Measurements from ENCODE around the gene PMIS2.
A peak's percentile ranks its signal among the peaks of the same experiment; 100 is the strongest.
"Not testable (repeated sequence)": the region's sequence is repeated elsewhere in the genome, so short reads cannot be mapped to it uniquely, and the experiment has no call there.

The PMIS2 gene

DNA sequence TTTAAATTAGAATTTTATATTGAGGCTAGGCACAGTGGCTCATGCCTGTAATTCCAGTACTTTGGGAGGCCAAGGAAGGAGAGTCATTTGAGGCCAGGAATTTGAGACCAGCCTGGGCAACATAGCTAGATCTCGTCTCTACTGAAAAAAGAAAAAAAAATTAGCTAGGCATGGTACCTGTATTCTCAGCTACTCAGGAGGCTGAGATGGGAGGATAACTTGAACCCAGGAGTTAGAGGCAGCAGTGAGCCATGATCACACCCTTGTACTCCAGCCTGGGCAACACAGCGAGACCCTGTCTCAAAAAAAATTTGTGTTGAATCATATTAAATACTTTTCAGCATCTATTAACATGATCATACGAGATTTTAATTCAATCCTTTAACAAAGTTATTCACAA is 4.9 kb downstream of the PMIS2 start:
- DNase-seq (ENCODE audit: low read depth, low spot score) = no peak

DNA sequence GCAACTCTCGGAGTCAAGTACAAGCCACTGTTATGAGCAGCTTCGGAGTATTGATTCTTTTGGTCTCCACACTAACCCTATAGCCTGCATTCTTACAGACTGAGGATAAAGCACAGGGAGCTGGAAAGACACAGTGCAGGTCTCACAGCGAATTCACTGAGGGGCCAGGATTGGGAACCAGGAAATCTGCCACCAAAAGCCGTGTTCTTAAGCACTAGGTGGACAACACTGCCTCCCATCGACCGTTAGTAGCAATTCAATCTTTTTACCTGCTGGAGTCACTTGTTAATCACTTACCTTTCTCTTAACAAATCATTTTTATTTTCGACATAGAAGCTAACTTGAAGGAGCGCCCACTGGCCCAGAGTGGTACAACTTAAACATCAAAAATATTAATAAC is 6.3 kb downstream of the PMIS2 start:
- peak; percentile 60 for DNase-seq (ENCODE audit: low read depth, low spot score)

DNA sequence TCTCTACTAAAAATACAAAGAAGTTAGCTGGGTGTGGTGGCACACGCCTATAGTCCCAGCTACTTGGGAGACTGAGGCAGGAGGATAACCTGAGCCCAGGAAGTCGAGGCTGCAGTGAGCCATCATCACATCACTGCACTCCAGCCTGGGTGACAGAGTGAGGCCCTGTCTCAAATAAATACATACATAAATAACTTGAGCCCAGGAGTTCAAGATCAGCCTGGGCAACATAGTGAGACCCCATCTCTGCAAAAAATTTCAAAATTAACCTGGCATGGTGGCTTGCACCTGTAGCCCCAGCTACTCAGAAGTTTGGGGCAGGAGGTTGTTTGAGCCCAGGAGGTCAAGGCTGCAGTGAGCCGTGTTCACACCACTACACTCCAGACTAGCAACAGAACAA is 9.1 kb downstream of the PMIS2 start:
- not testable (repeated sequence) for DNase-seq (ENCODE audit: low read depth, low spot score)

DNA sequence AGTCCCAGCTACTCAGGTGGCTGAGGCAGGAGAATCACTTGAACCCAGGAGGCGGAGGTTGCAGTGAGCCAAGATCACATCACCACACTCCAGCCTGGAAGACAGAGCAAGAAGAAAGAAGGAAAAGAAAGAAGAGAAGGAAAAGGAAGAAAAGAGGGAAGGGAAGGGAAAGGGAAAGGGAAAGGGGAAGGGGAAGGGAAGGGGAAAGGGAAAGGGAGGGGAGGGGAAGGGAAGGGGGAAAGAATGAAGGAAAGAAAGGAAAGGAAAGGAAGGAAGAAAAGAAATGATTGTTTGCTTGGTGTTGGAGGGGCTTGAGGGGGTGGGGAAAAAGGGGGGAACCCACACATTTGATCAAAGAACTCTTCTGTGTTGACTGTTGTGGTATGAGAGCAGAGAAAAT is 10.0 kb downstream of the PMIS2 start:
- DNase-seq (ENCODE audit: low read depth, low spot score) = no peak

GRCh38 chr19:35596366-35596999 is 10.5 kb downstream of the PMIS2 start:
- DNase-seq (ENCODE audit: low read depth, low spot score) = peak; percentile 15

DNA sequence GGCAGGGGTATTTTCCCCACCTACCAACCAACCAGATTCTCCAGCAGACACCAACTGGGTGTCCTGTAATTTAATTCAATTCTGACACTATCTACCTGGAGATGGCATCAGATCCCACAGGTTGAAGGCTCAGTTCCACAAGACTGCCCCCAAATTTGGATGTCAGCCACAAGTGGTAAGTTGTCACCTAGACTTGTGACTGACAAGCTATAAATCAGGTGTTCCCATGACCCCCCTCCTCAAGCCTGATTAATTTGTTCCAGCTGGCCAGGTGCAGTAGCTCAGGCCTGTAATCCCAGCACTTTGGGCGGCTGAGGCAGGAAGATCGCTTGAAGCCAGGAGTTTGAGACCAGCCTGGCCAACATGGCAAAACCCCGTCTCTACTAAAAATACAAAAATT is 16.0 kb downstream of the PMIS2 start:
- no peak for DNase-seq (ENCODE audit: low read depth, low spot score)

GRCh38 chr19:35604436-35604835 is 18.5 kb downstream of the PMIS2 start:
- DNase-seq (ENCODE audit: low read depth, low spot score) = not testable (repeated sequence)

- not testable (repeated sequence) for DNase-seq (ENCODE audit: low read depth, low spot score)
These were observed 21.2 kb downstream of the PMIS2 start for GRCh38 chr19:35607170-35607569.

GRCh38 chr19:35607661-35608060 is 21.7 kb downstream of the PMIS2 start:
- DNase-seq (ENCODE audit: low read depth, low spot score) = no peak

DNA sequence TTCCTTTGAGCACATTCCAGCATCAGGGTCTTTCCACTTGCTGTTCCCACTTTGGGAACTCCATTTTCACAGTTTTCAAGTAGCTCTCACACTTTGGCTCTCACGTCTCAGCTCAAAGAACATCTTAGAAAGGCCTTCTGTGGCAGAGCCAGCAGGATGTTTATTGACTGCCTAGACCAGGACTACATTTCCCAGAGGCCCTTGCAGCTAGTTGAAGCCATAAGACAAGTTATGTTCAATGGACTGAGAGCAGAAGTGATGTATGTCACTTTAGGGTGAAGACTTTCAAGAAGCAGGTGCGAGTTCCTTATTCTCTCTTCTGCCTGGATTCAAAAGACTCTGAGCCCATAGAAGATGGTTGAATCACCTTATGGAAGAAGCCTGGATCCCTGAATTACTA is 22.3 kb downstream of the PMIS2 start:
- no peak for DNase-seq (ENCODE audit: low read depth, low spot score)

- no peak for DNase-seq (ENCODE audit: low read depth, low spot score)
These were observed 23.9 kb downstream of the PMIS2 start for GRCh38 chr19:35609851-35610353.

DNA sequence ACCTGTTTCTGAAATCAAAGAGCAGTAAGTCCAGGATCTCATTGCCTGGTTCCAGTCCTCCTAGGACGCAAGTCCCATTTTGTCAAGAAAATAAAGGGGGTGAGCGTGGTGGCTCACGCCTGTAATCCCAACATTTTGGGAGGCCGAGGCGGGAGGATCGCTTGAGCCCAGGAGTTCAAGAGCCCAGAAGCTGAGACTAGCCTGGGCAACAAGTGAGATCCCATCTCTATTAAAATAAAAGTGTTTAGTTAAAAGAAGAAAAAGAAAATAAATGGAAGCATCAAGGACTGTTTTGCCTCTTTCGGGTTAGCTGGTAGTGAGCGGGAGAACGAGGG is 26.2 kb downstream of the PMIS2 start:
- no peak for DNase-seq (ENCODE audit: low read depth, low spot score)

GRCh38 chr19:35612559-35613321 is 26.8 kb downstream of the PMIS2 start, which contains the start of gene HAUS5:
Gene HAUS5, plus strand, starts transcription at chr19:35612735. Its CDS starts 60 bp downstream, at chr19:35612795.
- peak; percentile 40 for DNase-seq (ENCODE audit: low read depth, low spot score)

DNA sequence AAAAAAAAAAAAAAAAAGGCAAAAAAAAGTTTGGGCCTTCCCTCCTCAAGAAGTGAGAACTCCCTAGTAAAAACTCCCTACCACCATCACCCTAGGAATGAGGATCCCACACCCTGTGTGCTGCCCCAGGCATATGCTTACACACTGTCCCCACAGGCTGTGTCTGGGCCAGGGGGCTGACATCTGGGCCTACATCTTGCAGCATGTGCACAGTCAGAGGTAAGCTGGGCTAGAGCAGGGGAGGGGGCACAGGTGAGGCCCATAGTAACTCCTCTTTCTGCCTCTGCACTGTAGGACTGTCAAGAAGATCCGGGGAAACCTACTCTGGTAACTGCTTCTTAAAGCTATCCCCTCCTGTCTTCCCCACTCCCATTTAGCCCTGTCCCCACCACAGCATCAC is 27.6 kb downstream of the PMIS2 start:
- DNase-seq (ENCODE audit: low read depth, low spot score) = no peak

DNA sequence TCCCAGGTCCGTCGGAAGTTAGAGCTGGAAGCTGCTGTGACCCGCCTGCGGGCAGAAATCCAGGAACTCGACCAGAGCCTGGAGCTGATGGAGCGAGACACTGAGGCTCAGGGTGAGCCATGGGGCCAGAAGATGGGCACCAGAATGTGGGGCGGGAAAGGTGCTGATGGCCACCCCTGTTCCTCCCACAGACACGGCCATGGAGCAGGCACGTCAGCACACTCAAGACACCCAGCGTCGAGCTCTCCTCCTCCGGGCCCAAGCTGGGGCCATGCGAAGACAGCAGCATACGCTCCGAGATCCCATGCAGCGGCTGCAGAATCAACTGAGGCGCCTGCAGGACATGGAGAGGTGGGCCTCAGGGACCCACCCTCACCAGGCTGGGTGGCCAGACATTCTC is 29.1 kb downstream of the PMIS2 start:
- no peak for DNase-seq (ENCODE audit: low read depth, low spot score)

DNA sequence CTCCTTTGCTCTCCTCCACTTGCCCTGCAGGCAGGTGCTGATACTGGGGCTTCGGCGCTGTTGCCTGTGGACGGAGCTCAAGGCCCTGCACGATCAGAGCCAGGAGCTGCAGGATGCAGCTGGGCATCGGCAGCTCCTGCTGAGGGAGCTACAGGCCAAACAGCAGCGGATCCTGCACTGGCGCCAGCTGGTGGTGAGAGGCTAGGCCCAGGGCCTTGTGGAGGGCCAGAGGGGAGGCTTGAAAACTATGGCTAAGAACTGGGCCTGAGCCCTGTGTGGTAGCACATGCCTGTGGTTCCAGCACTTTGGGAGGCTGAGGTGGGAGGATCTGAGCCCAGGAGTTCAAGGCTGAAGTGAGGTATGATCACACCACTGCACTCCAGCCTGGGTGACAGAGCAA is 32.9 kb downstream of the PMIS2 start:
- no peak for DNase-seq (ENCODE audit: low read depth, low spot score)

DNA sequence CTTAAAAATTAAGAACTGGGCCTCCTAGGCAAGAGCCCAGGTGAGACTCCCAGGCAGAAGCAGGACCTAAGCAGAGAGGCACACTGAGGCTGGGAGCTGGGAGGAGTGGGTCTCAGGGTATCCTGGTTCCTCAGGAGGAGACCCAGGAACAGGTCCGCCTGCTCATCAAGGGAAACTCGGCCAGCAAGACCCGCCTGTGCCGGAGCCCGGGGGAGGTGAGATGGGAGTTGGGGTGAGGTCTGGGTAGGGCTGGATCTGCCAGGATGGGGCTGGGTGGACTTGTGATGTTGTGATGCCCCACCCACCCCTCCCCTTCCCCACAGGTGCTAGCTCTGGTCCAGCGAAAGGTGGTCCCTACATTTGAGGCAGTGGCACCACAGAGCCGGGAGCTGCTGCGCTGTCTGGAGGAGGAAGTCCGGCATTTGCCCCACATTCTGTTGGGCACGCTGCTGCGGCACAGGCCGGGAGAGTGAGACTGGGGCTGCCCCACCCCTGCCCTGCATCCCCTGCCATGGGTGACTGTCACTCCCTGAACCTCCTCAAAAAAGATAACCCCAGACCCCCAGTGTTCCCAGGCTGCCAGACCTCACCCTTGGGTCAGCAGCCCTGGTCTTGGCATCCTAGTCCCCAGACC is 33.4 kb downstream of the PMIS2 start:
- no peak for DNase-seq (ENCODE audit: low read depth, low spot score)

DNA sequence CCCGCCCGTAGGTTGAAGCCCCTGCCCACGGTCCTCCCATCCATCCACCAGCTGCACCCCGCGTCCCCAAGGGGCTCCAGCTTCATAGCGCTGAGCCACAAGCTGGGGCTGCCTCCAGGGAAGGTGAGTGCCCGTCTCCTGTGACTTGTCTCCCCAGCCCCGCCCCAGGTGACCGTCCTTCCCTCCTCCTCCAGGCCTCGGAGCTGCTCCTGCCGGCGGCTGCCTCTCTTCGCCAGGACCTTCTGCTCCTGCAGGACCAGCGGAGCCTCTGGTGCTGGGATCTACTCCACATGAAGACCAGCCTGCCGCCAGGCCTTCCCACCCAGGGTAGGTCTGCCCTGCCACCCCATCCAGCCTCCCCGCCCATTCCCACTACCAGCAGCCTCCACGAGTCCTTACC is 34.0 kb downstream of the PMIS2 start:
- DNase-seq (ENCODE audit: low read depth, low spot score) = no peak

DNA sequence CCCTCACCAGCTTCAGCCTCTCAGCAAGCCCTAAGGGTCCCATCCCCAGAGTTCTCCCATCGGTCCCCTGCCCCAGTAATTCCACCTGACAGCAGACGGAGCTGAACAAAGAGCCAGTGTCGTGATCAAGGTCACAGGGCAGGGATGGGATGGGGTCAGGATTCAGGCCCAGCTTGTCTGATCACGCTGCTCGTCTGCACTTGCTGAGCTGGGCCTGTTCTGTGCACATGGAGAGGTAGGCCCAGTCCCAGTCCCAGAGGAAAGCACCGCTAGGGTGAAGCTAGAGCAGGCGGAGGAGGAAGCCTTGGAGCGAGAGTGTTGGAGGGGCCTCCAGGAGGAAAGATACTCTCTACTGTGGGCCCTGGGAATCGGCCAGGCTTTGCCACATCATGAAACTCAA is 35.7 kb downstream of the PMIS2 start:
- no peak for DNase-seq (ENCODE audit: low read depth, low spot score)

DNA sequence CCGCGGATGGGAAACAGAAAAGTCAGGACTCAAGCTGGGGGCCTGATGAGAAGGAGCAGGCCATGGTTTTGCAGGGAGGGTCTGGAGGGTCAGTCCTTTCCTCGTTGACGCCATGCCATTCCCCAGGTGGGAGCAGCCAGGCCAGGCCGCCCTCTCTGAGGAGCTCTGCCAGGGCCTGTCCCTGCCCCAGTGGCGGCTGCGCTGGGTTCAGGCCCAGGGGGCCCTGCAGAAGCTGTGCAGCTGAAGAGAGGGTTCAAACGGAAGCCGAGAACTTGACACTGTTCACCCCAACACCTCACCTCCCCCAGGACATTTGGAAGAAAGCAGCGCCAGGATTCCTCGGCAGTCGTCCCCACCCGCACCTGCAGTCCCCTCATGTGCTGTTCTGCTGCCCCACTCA is 36.8 kb downstream of the PMIS2 start:
- no peak for DNase-seq (ENCODE audit: low read depth, low spot score)

GRCh38 chr19:35623327-35624010 is 37.5 kb downstream of the PMIS2 start:
- no peak for DNase-seq (ENCODE audit: low read depth, low spot score)

DNA sequence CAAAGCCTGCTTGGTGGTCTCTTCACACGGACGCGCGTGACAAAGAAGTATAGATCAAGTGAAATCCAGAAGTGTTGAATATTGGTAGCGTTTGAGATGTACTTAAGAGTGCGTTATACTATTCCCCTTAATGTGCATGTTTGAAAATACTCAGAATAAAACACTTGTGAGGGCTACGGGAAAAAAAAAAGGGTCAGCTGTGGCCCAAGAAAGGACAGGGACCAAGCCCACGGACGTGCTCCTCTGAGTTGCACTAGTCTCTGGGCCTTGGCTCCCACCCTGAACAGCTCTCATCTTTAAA is 42.2 kb downstream of the PMIS2 start:
- no peak for DNase-seq (ENCODE audit: low read depth, low spot score)

All from iPS DF 19.7 (cell line).